Measurements from ENCODE around the gene CDH23.

GRCh38 chr10:71767420-71768035 is 370.8 kb downstream of the CDH23 start:
- TF ChIP-seq, protein P1, sequence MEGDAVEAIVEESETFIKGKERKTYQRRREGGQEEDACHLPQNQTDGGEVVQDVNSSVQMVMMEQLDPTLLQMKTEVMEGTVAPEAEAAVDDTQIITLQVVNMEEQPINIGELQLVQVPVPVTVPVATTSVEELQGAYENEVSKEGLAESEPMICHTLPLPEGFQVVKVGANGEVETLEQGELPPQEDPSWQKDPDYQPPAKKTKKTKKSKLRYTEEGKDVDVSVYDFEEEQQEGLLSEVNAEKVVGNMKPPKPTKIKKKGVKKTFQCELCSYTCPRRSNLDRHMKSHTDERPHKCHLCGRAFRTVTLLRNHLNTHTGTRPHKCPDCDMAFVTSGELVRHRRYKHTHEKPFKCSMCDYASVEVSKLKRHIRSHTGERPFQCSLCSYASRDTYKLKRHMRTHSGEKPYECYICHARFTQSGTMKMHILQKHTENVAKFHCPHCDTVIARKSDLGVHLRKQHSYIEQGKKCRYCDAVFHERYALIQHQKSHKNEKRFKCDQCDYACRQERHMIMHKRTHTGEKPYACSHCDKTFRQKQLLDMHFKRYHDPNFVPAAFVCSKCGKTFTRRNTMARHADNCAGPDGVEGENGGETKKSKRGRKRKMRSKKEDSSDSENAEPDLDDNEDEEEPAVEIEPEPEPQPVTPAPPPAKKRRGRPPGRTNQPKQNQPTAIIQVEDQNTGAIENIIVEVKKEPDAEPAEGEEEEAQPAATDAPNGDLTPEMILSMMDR (IDR thresholded peaks at IDR 0.05; ENCODE audit: low read length): no peak
- no peak for TF ChIP-seq EZH2phosphoT487 (IDR thresholded peaks at IDR 0.05; ENCODE audit: low read length)

Measured in MM.1S (cell line).